ENCODE results near the gene TMEM178B.

TMEM178B gene

DNA sequence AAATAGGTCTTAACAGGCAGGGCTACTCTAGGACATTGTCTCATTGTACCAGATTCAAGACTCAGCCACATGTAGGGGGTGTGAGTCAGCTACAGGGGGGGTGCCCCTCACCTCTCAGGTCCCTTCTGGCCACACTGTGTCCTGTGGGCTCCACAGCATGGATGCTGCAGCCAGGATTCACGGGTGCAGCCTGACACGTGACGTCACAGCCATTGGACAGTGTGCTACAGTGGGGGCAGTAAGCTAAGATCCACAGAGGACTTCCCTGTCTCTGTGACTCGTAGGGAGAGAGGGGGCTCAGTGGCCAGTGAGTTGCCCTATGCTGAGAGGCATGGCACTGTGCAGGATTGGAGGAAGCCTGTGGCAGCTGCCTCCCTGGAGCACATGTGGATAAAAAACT lies 77.9 kb downstream of the TMEM178B start:
- H3K4me1 ChIP-seq (ENCODE audit: control insufficient read depth, insufficient read depth, low read length): no peaks in the 10 kb centered on the region
- no peak overlapping the region for H3K4me3 ChIP-seq (ENCODE audit: low read depth, low read length)
- ChIA-PET POLR2A (no interaction called here), CTCF (no interaction called here)
- TF ChIP-seq ZIC2 (tag by site-specific recombination; IDR thresholded peaks at IDR 0.05) (peak; percentile 54), GLIS1 (tag by site-specific recombination; IDR thresholded peaks at IDR 0.05) (peak; percentile 46), GLIS2 (tag by site-specific recombination; IDR thresholded peaks at IDR 0.05) (peak; percentile 24; the same call in 1 of the 2 replicates), ZNF311 (tag by site-specific recombination; IDR thresholded peaks at IDR 0.05; ENCODE audit: borderline replicate concordance) (no peak)
- no peak overlapping the region for H3K27ac ChIP-seq (ENCODE audit: extremely low read depth, low read depth, low read length)
- H3K36me3 ChIP-seq (ENCODE audit: control insufficient read depth in 2 of 2, insufficient read depth in 1 of 2, low read length in 2 of 2): no peaks in the 10 kb centered on the region
- H3K9me3 ChIP-seq (ENCODE audit: control insufficient read depth, insufficient read depth, low read depth, low read length): no peaks in the 10 kb centered on the region

DNA sequence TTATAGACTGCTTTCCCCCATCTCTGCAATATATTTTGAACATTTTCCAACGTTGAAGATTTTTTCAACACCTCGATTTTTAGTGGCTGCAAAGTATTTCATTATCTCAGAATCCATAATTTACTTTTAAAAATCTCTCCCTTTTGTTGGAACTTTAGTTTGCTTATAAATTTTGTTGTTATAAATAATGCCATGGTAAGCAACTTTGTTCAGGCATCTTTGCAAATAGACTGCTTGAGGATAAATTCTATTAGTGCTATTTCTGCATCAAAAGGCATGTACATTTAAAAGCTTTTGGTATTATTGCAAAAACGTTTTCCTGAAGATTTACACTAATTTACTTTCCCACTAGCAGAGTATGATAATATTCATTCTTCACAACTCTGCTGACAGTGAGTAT lies 79.4 kb downstream of the TMEM178B start:
- TF ChIP-seq ZNF548 (tag by site-specific recombination; IDR thresholded peaks at IDR 0.05) (no peak), ZNF510 (tag by site-specific recombination; IDR thresholded peaks at IDR 0.05; ENCODE audit: insufficient replicate concordance) (no peak), ZNF596 (tag by site-specific recombination; IDR thresholded peaks at IDR 0.05) (no peak), ZBTB48 (tag by site-specific recombination; IDR thresholded peaks at IDR 0.05) (no peak), ZNF791 (tag by site-specific recombination; IDR thresholded peaks at IDR 0.05) (no peak), MYNN (tag by site-specific recombination; IDR thresholded peaks at IDR 0.05; ENCODE audit: borderline replicate concordance) (no peak), ZBTB8A (tag by site-specific recombination; IDR thresholded peaks at IDR 0.05) (no peak), ZFP3 (tag by site-specific recombination; IDR thresholded peaks at IDR 0.05; ENCODE audit: low read depth) (no peak), SETDB1 (IDR thresholded peaks at IDR 0.05; ENCODE audit: insufficient read length, low read length) (no peak), ZNF560 (tag by site-specific recombination; IDR thresholded peaks at IDR 0.05; ENCODE audit: borderline replicate concordance) (no peak), WT1 (tag by site-specific recombination; IDR thresholded peaks at IDR 0.05) (no peak)
- TF ChIP-seq, protein P1, sequence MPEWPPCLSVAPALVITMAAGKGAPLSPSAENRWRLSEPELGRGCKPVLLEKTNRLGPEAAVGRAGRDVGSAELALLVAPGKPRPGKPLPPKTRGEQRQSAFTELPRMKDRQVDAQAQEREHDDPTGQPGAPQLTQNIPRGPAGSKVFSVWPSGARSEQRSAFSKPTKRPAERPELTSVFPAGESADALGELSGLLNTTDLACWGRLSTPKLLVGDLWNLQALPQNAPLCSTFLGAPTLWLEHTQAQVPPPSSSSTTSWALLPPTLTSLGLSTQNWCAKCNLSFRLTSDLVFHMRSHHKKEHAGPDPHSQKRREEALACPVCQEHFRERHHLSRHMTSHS (tag by site-specific recombination; IDR thresholded peaks at IDR 0.05): no peak
- TF ChIP-seq, protein P2, sequence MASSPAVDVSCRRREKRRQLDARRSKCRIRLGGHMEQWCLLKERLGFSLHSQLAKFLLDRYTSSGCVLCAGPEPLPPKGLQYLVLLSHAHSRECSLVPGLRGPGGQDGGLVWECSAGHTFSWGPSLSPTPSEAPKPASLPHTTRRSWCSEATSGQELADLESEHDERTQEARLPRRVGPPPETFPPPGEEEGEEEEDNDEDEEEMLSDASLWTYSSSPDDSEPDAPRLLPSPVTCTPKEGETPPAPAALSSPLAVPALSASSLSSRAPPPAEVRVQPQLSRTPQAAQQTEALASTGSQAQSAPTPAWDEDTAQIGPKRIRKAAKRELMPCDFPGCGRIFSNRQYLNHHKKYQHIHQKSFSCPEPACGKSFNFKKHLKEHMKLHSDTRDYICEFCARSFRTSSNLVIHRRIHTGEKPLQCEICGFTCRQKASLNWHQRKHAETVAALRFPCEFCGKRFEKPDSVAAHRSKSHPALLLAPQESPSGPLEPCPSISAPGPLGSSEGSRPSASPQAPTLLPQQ (tag by site-specific recombination; IDR thresholded peaks at IDR 0.05): no peak
- TF ChIP-seq, protein P3, sequence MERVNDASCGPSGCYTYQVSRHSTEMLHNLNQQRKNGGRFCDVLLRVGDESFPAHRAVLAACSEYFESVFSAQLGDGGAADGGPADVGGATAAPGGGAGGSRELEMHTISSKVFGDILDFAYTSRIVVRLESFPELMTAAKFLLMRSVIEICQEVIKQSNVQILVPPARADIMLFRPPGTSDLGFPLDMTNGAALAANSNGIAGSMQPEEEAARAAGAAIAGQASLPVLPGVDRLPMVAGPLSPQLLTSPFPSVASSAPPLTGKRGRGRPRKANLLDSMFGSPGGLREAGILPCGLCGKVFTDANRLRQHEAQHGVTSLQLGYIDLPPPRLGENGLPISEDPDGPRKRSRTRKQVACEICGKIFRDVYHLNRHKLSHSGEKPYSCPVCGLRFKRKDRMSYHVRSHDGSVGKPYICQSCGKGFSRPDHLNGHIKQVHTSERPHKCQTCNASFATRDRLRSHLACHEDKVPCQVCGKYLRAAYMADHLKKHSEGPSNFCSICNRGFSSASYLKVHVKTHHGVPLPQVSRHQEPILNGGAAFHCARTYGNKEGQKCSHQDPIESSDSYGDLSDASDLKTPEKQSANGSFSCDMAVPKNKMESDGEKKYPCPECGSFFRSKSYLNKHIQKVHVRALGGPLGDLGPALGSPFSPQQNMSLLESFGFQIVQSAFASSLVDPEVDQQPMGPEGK (tag by site-specific recombination; IDR thresholded peaks at IDR 0.05): no peak
- ChIA-PET CTCF (no interaction called here), POLR2A (no interaction called here)
- no peak overlapping the region for H3K4me3 ChIP-seq (ENCODE audit: low read depth, low read length)
- H3K27ac ChIP-seq (ENCODE audit: extremely low read depth, low read depth, low read length): no peak overlapping the region
- no peaks in the 10 kb centered on the region for H3K9me3 ChIP-seq (ENCODE audit: control insufficient read depth, insufficient read depth, low read depth, low read length)
- no peaks in the 10 kb centered on the region for H3K4me1 ChIP-seq (ENCODE audit: control insufficient read depth, insufficient read depth, low read length)
- no peaks in the 10 kb centered on the region for H3K36me3 ChIP-seq (ENCODE audit: control insufficient read depth in 2 of 2, insufficient read depth in 1 of 2, low read length in 2 of 2)

DNA sequence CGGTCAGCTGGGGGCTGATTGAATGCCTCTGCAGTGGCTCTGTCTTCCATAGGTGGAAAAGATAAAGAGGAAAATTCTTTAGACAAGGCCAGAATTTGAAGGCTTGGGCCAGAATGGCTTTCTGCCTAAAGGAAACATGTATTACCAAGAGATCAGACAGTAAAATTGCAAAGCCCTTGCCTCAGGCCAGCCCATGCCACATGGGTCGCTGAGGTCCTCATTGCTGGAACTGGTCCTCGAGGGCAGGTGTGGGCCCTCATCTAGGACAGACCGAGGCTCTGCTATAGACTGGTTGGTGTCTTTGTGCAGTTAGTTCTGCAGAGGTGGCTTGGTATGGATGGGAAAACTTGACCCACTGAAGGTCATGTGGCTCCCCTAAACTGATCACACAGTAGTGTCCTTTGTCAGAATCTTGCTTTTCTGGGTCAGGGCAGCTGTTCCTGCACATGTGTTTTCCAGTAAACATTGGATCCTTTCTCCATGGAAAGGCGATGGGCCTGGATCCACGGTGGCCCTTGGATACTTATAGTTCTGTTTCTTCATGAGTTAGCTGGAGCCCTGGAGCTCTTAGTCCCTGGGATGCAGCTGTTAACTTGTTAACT lies 80.4 kb downstream of the TMEM178B start:
- no peaks in the 10 kb centered on the region for H3K9me3 ChIP-seq (ENCODE audit: control insufficient read depth, insufficient read depth, low read depth, low read length)
- no peak overlapping the region for H3K27ac ChIP-seq (ENCODE audit: extremely low read depth, low read depth, low read length)
- H3K4me1 ChIP-seq (ENCODE audit: control insufficient read depth, insufficient read depth, low read length): no peaks in the 10 kb centered on the region
- ChIA-PET CTCF (no interaction called here), POLR2A (interaction anchor here (0.7 kb wide), 1 partner anchor 421 kb away, joined by 3 read pairs; no protein-coding TSS in a partner anchor)
- H3K4me3 ChIP-seq (ENCODE audit: low read depth, low read length): no peak overlapping the region
- no peaks in the 10 kb centered on the region for H3K36me3 ChIP-seq (ENCODE audit: control insufficient read depth in 2 of 2, insufficient read depth in 1 of 2, low read length in 2 of 2)
- no peak for TF ChIP-seq ZNF341 (tag by site-specific recombination; IDR thresholded peaks at IDR 0.05; ENCODE audit: low read depth)
- TF ChIP-seq, protein P4, sequence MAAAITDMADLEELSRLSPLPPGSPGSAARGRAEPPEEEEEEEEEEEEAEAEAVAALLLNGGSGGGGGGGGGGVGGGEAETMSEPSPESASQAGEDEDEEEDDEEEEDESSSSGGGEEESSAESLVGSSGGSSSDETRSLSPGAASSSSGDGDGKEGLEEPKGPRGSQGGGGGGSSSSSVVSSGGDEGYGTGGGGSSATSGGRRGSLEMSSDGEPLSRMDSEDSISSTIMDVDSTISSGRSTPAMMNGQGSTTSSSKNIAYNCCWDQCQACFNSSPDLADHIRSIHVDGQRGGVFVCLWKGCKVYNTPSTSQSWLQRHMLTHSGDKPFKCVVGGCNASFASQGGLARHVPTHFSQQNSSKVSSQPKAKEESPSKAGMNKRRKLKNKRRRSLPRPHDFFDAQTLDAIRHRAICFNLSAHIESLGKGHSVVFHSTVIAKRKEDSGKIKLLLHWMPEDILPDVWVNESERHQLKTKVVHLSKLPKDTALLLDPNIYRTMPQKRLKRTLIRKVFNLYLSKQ (tag by site-specific recombination; IDR thresholded peaks at IDR 0.05; ENCODE audit: borderline replicate concordance): no peak
- TF ChIP-seq, protein P5, sequence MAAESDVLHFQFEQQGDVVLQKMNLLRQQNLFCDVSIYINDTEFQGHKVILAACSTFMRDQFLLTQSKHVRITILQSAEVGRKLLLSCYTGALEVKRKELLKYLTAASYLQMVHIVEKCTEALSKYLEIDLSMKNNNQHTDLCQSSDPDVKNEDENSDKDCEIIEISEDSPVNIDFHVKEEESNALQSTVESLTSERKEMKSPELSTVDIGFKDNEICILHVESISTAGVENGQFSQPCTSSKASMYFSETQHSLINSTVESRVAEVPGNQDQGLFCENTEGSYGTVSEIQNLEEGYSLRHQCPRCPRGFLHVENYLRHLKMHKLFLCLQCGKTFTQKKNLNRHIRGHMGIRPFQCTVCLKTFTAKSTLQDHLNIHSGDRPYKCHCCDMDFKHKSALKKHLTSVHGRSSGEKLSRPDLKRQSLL (tag by site-specific recombination; IDR thresholded peaks at IDR 0.05): no peak
- TF ChIP-seq HOXD13 (CRISPR knock-in tag; IDR thresholded peaks at IDR 0.05; ENCODE audit: borderline replicate concordance): no peak
- no peak for TF ChIP-seq ZFP3 (tag by site-specific recombination; IDR thresholded peaks at IDR 0.05; ENCODE audit: low read depth)
- no peak for TF ChIP-seq ZNF548 (tag by site-specific recombination; IDR thresholded peaks at IDR 0.05)
- TF ChIP-seq ZNF626 (tag by site-specific recombination; IDR thresholded peaks at IDR 0.05): no peak
- TF ChIP-seq ZNF776 (tag by site-specific recombination; IDR thresholded peaks at IDR 0.05; ENCODE audit: borderline replicate concordance): no peak
- TF ChIP-seq KLF1 (tag by site-specific recombination; IDR thresholded peaks at IDR 0.05): no peak
